SK-N-SH (cell line): ENCODE data around the gene GPX5. TPM values are rescaled to one million over a fixed set of nuclear protein-coding genes. Genes with fewer than 3 reads are reported as not detected.

ENCODE experiments used
- CTCF ChIA-PET: fragments of 300-600, 350-600 bp; formaldehyde crosslinking; extraction: SDS; loops from one replicate; lab custom pipeline; 2021; lab: Yijun Ruan, JAX
- POLR2A ChIA-PET: fragments of 350-600 bp; sonication (Branson Sonifier 250); formaldehyde crosslinking; extraction: SDS; loops from one replicate; lab custom pipeline; 2020; ENCODE audit warnings: antibody characterized with exemption, inconsistent platforms; lab: Yijun Ruan, JAX
- DNase-seq: peaks from one replicate; pipeline ENCODE4 v3.0.0; 2012
- H2AFZ ChIP-seq: fragments of 200-600 bp; sonication (generic); 2 replicates; pipeline ENCODE4 v1.8.1; 2016; ENCODE audit warnings: antibody characterized with exemption, mild to moderate bottlenecking, low read depth
- H3F3A ChIP-seq: fragments of 200-600 bp; sonication (generic); replicated peaks from 2 replicates; pipeline ENCODE3; 2016; ENCODE audit warnings: antibody characterized with exemption, mild to moderate bottlenecking; ENCODE audit not compliant: insufficient read depth
- H3K27ac ChIP-seq, 2 experiments: fragments of 200-500 bp in 1 of 2; fragments of 200-600 bp in 1 of 2; sonication (Bioruptor generic) in 1 of 2; sonication (generic), shearing (Covaris generic) in 1 of 2; 2 replicates each; pipeline versions ENCODE4 v1.5.1 to v1.6.1; 2014 to 2016; ENCODE audit warnings: low read depth in 2 of 2, inconsistent platforms in 1 of 2, low read length in 1 of 2, mild to moderate bottlenecking in 1 of 2, mixed read lengths in 1 of 2
- H3K27me3 ChIP-seq: fragments of 200-600 bp; sonication (generic), shearing (Covaris generic); 2 replicates; pipeline ENCODE4 v1.6.1; 2016; ENCODE audit warnings: mixed run types; ENCODE audit not compliant: insufficient read depth
- H3K36me3 ChIP-seq, 2 experiments: fragments of 200-500 bp in 1 of 2; fragments of 200-600 bp in 1 of 2; sonication (Bioruptor generic) in 1 of 2; sonication (generic) in 1 of 2; replicated peaks in 1 of 2; 2 replicates each; pipeline versions ENCODE3 to v1.5.1; 2014 to 2016; ENCODE audit warnings: low read length in 1 of 2, mild to moderate bottlenecking in 1 of 2; ENCODE audit not compliant: insufficient read depth in 2 of 2, control insufficient read depth in 1 of 2
- H3K4me1 ChIP-seq, 2 experiments: fragments of 200-500 bp in 1 of 2; fragments of 200-600 bp in 1 of 2; sonication (Bioruptor generic) in 1 of 2; sonication (generic), shearing (Covaris generic) in 1 of 2; 2 replicates each; pipeline versions ENCODE4 v1.5.1 to v1.6.1; 2014 to 2016; ENCODE audit warnings: low read depth in 1 of 2, low read length in 1 of 2, mixed run types in 1 of 2; ENCODE audit not compliant: insufficient read depth in 2 of 2, control insufficient read depth in 1 of 2
- H3K4me2 ChIP-seq: fragments of 200-600 bp; sonication (generic), shearing (Covaris generic); 2 replicates; pipeline ENCODE4 v1.6.1; 2017; ENCODE audit warnings: mixed run types
- H3K4me3 ChIP-seq, 2 experiments: fragments of 200-500 bp in 1 of 2; fragments of 200-600 bp in 1 of 2; sonication (Bioruptor generic) in 1 of 2; sonication (generic), shearing (Covaris generic) in 1 of 2; 2 replicates each; pipeline versions ENCODE4 v1.5.1 to v1.8.1; 2014 to 2016; ENCODE audit warnings: low read depth in 2 of 2, inconsistent platforms in 1 of 2, low read length in 1 of 2, mild to moderate bottlenecking in 1 of 2, mixed read lengths in 1 of 2, moderate library complexity in 1 of 2
- H3K79me2 ChIP-seq: fragments of 200-600 bp; sonication (generic); 2 replicates; pipeline ENCODE4 v1.8.1; 2017; ENCODE audit warnings: mild to moderate bottlenecking; ENCODE audit not compliant: insufficient read depth
- H3K9ac ChIP-seq: fragments of 200-600 bp; sonication (generic); 2 replicates; pipeline ENCODE4 v1.6.1; 2017; ENCODE audit warnings: mixed run types
- H3K9me2 ChIP-seq: fragments of 200-600 bp; sonication (generic); 2 replicates; pipeline ENCODE4 v1.6.1; 2017; ENCODE audit warnings: mixed run types
- H3K9me3 ChIP-seq: fragments of 200-600 bp; sonication (generic); 2 replicates; pipeline ENCODE4 v1.6.1; 2017; ENCODE audit warnings: mixed run types, mild to moderate bottlenecking, moderate library complexity
- H4K20me1 ChIP-seq: fragments of 200-600 bp; sonication (generic); 2 replicates; pipeline ENCODE4 v1.6.1; 2017; ENCODE audit warnings: mild to moderate bottlenecking, mixed run types; ENCODE audit not compliant: insufficient read depth
- CHD2 ChIP-seq: fragments of 150-350 bp; IDR thresholded peaks from 2 replicates; pipeline ENCODE4 v1.6.1; 2018; ENCODE audit warnings: low read length; ENCODE audit not compliant: partially characterized antibody
- ELF1 ChIP-seq: IDR thresholded peaks from 2 replicates; pipeline ENCODE4 v1.4.0; 2012
- FOSL2 ChIP-seq: IDR thresholded peaks from 2 replicates; pipeline ENCODE4 v1.4.0; 2012; ENCODE audit warnings: low read depth, mild to moderate bottlenecking, moderate library complexity, borderline replicate concordance
- GATA2 ChIP-seq: sonication (generic); formaldehyde crosslinking; IDR thresholded peaks from 2 replicates; pipeline ENCODE4 v1.5.0; 2020; ENCODE audit warnings: mild to moderate bottlenecking, missing genetic modification reagents
- JUND ChIP-seq: IDR thresholded peaks from 2 replicates; pipeline ENCODE4 v1.4.0; 2012
- MEF2A ChIP-seq: IDR thresholded peaks from 2 replicates; pipeline ENCODE4 v1.4.0; 2012; ENCODE audit warnings: low read depth, borderline replicate concordance
- MXI1 ChIP-seq: IDR thresholded peaks from 2 replicates; pipeline ENCODE4 v1.6.1; 2012; ENCODE audit warnings: mild to moderate bottlenecking, low read depth, low read length, improper control_type of control experiment
- RAD21 ChIP-seq: IDR thresholded peaks from 2 replicates; pipeline ENCODE4 v1.6.1; 2012; ENCODE audit warnings: mild to moderate bottlenecking, low read length
- REST ChIP-seq: IDR thresholded peaks from 2 replicates; pipeline ENCODE4 v1.6.1; 2012; ENCODE audit warnings: mild to moderate bottlenecking, low read depth, low read length, moderate library complexity
- RFX5 ChIP-seq: IDR thresholded peaks from 2 replicates; pipeline ENCODE4 v1.6.1; 2012; ENCODE audit warnings: mild to moderate bottlenecking, improper control_type of control experiment, low read length
- RXRA ChIP-seq: IDR thresholded peaks from 2 replicates; pipeline ENCODE4 v1.4.0; 2012; ENCODE audit warnings: low read depth, mild to moderate bottlenecking, borderline replicate concordance
- SIN3A ChIP-seq: IDR thresholded peaks from 2 replicates; pipeline ENCODE4 v1.6.1; 2012; ENCODE audit warnings: low read depth, mild to moderate bottlenecking, low read length, moderate library complexity, borderline replicate concordance
- TEAD4 ChIP-seq: IDR thresholded peaks from 2 replicates; pipeline ENCODE4 v1.4.0; 2012; ENCODE audit warnings: mild to moderate bottlenecking, borderline replicate concordance; ENCODE audit not compliant: insufficient read depth
- USF1 ChIP-seq: IDR thresholded peaks from 2 replicates; pipeline ENCODE4 v1.4.0; 2012; ENCODE audit warnings: low read depth, borderline replicate concordance
- YY1 ChIP-seq: IDR thresholded peaks from 2 replicates; pipeline ENCODE4 v1.4.0; 2012; ENCODE audit warnings: low read depth, mild to moderate bottlenecking
- WGBS: methylation state at CpG from one replicate; pipeline ENCODE4 v1.1.6; 2017; ENCODE audit warnings: low lambda C conversion rate; 5-methylcytosine and 5-hydroxymethylcytosine counted together
- polyA plus RNA-seq, 3 experiments: library from polyadenylated mRNA; depleted of rRNA; stranded (reverse); fragments of >200 nt; gene quantifications; 2 replicates each; pipeline ENCODE4 v1.2.3, GENCODE V29; 2012

Gene GPX5
- polyA plus RNA-seq, 1 of the 3 experiments (the other 2 are of a cell fraction): not detected

GRCh38 chr6:28488916-28489365, 36.7 kb upstream of the GPX5 start:
- Histone ChIP-seq H3K27ac (no peak overlapping the region), H3K79me2 (no peaks in the 10 kb centered on the region), H3K4me2 (peak overlapping the region; percentile 75), H3K4me3 (peak overlapping the region; percentile 58 to 70), H3K9me3 (no peaks in the 10 kb centered on the region), H3K36me3 (no peaks in the 10 kb centered on the region), H3F3A (peaks cover 5% of the 10 kb centered on the region), H3K9me2 (no peaks in the 10 kb centered on the region), H3K9ac (peak overlapping the region; percentile 53), H3K27me3 (peaks cover 8% of the 10 kb centered on the region; the same call in 1 of the 2 replicates), H3K4me1 (no peaks in the 10 kb centered on the region; a peak in 2 of 4 replicates), H4K20me1 (no peaks in the 10 kb centered on the region), H2AFZ (peak overlapping the region; percentile 90)
- TF ChIP-seq SIN3A: 0 out of 2 replicates have a peak, but pooled peaks have one; percentile 24
- TF ChIP-seq TEAD4: peak; percentile 69; the same call in 1 of the 2 replicates
- TF ChIP-seq FOSL2: peak; percentile 29; the same call in 1 of the 2 replicates
- TF ChIP-seq CHD2: no peak
- no peak for TF ChIP-seq GATA2 (CRISPR knock-in tag)
- TF ChIP-seq REST: 0 out of 2 replicates have a peak, but pooled peaks have one; percentile 36
- TF ChIP-seq YY1: no peak
- no peak for TF ChIP-seq RXRA
- TF ChIP-seq MXI1: peak; percentile 8; the same call in 1 of the 2 replicates
- TF ChIP-seq MEF2A: no peak
- TF ChIP-seq USF1: no peak
- TF ChIP-seq JUND: no peak
- TF ChIP-seq RFX5: no peak
- TF ChIP-seq RAD21: no peak
- TF ChIP-seq ELF1: no peak
- POLR2A ChIA-PET: no interaction called here
- CTCF ChIA-PET: interaction anchor here (0.6 to 1.4 kb wide), 3 partner anchors 54 to 133 kb away, joined by 3 to 4 read pairs (median 3); no protein-coding TSS in a partner anchor
- peak; percentile 24 for DNase-seq
- WGBS: 3% methylated on average over 14 of the region's 14 CpGs
